ENCODE measurements around the gene KDM4C.

GRCh38 chr9:6758248-6758497, 400 bp downstream of the KDM4C start:
- no peak for TF ChIP-seq SMC3 (IDR thresholded peaks at IDR 0.05)
- no peak for TF ChIP-seq CTCF (IDR thresholded peaks at IDR 0.05)
- no peak for TF ChIP-seq CBX2 (IDR thresholded peaks at IDR 0.05; ENCODE audit: borderline replicate concordance, low read depth)
- TF ChIP-seq POLR2A (IDR thresholded peaks at IDR 0.05; ENCODE audit: low read length): no peak
- no peak for TF ChIP-seq ZFP36 (IDR thresholded peaks at IDR 0.05; ENCODE audit: borderline replicate concordance, partially characterized antibody)
- TF ChIP-seq EP300 (IDR thresholded peaks at IDR 0.05): no peak
- no peak for TF ChIP-seq ZSCAN20 (CRISPR knock-in tag; IDR thresholded peaks at IDR 0.05)

Measured in A549 (cell line).